RWPE2 (cell line): ENCODE measurements around the gene GSTT2B.
"Not testable (repeated sequence)": the region's sequence is repeated elsewhere in the genome, so short reads cannot be mapped to it uniquely, and the experiment has no call there.

Experiments used
- ATAC-seq: fragments of 200-7000 bp; cut with Tn5 transposase; 3 replicates; pipeline ENCODE4 v1.9.1; 2021; ENCODE audit warnings: low read depth
- DNase-seq: peaks from one replicate; pipeline ENCODE4 v3.0.0-alpha.2; 2020; ENCODE audit warnings: low spot score
- H3K27ac ChIP-seq: fragments of 450-650 bp; 2 replicates; pipeline ENCODE4 v1.5.1; 2017; ENCODE audit warnings: mild to moderate bottlenecking; ENCODE audit not compliant: poor library complexity, severe bottlenecking
- H3K27me3 ChIP-seq: fragments of 250-450 bp; sonication (Bioruptor Pico); 2 replicates; pipeline ENCODE4 v1.5.1; 2021; ENCODE audit warnings: mild to moderate bottlenecking, moderate library complexity; ENCODE audit not compliant: insufficient read depth, poor library complexity, severe bottlenecking
- H3K36me3 ChIP-seq: fragments of 250-450 bp; sonication (Bioruptor Pico); 2 replicates; pipeline ENCODE4 v1.5.1; 2020; ENCODE audit warnings: low read depth, mild to moderate bottlenecking, moderate library complexity
- H3K4me1 ChIP-seq: fragments of 250-450 bp; sonication (Bioruptor Pico); 2 replicates; pipeline ENCODE4 v1.5.1; 2021; ENCODE audit warnings: mild to moderate bottlenecking, moderate library complexity; ENCODE audit not compliant: insufficient read depth, poor library complexity, severe bottlenecking
- H3K4me3 ChIP-seq: fragments of 250-450 bp; sonication (Bioruptor Pico); 2 replicates; pipeline ENCODE4 v1.5.1; 2021; ENCODE audit warnings: mild to moderate bottlenecking, moderate library complexity; ENCODE audit not compliant: severe bottlenecking
- H3K9me3 ChIP-seq: fragments of 250-450 bp; sonication (Bioruptor Pico); 2 replicates; pipeline ENCODE4 v1.5.1; 2021; ENCODE audit warnings: mild to moderate bottlenecking, moderate library complexity; ENCODE audit not compliant: severe bottlenecking
- CTCF ChIP-seq: fragments of 450-650 bp; IDR thresholded peaks from one replicate; pipeline ENCODE4 v1.5.1; 2017; ENCODE audit warnings: mild to moderate bottlenecking, moderate library complexity; ENCODE audit not compliant: poor library complexity, severe bottlenecking

The GSTT2B gene

DNA sequence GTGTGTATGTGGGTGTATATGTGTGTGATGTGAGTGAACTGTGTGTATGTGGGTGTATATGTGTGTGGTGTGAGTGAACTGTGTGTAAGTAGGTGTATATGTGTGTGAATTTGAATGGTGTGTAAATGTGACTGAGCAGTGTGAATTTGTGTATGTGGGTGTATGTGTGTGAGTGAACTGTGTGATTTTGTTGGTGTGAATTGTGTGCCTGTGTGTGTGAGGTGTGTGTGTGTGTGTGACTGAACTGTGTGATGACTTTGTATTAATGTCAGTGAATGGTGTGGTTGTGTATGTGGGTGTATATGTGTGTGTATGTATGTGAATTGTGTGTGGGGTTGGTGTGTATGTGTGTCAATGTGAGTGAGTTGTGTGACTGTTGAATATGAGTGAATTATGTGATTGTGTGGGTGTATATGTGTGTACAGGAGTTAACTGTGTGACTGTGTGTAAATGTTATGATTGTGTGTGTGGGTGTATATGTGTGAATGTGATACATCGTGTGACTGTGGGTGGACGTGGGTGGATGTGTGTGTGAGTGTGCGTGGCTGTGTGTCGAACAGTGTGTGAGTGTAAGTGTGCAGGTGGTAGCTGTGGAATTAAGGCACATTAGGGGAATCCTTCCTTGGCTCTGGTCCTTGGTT, 25.7 kb upstream of the GSTT2B start:
- not testable (repeated sequence) for H3K4me3 ChIP-seq, H3K9me3 ChIP-seq, DNase-seq, H3K27me3 ChIP-seq, H3K4me1 ChIP-seq, ATAC-seq, H3K36me3 ChIP-seq, H3K27ac ChIP-seq

DNA sequence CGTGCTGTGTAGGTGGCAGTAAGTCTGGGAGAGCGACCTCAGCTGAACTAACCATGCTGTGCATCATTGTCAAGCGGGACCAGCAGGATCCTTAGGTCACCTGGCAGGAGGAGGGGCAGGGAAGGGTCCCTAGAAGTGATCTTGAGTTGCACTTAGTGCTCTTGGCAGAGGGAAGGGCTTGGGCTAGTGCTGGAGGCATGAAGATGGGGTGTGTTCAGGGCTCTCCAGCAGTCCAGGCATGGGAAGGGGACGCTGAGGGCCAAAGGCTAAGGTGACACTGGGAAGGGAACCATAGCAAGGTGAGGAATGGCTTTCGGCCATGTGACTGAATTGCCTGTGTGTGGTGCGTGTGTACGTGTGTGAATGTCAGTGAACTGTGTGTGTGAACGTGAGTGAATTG, 25.1 kb upstream of the GSTT2B start:
- H3K9me3 ChIP-seq, H3K27ac ChIP-seq, H3K27me3 ChIP-seq, ATAC-seq, DNase-seq, H3K4me1 ChIP-seq, H3K36me3 ChIP-seq, H3K4me3 ChIP-seq: not testable (repeated sequence)

GRCh38 chr22:23984430-23984829, 23.4 kb upstream of the GSTT2B start:
- no peak overlapping the region for H3K4me3 ChIP-seq
- ATAC-seq, result peak; percentile 63; the same call in 2 of the 3 replicates
- no peak for DNase-seq
- H3K27me3 ChIP-seq, result no peaks in the 10 kb centered on the region
- TF ChIP-seq CTCF, result peak; percentile 56
- no peaks in the 10 kb centered on the region for H3K9me3 ChIP-seq
- no peaks in the 10 kb centered on the region for H3K36me3 ChIP-seq
- no peak overlapping the region for H3K27ac ChIP-seq
- H3K4me1 ChIP-seq, result no peaks in the 10 kb centered on the region

DNA sequence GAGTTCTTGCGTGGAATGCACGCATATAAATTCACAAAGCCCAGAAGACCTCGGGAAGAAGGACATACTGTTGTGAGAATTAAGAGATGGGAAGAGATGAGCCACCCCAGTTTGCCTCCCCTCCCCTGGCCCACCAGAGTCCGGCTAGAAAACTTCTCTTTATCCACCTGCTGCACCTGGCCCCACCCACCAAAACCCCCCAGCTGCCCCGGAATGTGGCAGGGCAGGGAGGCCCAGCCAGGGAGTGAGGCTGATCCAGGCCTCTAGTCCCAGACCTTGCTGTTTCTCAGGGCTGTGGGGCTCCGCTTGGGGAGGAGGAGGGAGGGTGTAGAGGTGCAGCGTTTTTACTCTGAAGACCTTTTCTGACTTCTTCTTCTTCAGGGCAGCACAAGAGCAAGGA, 19.6 kb upstream of the GSTT2B start:
- ATAC-seq, DNase-seq, H3K4me1 ChIP-seq, H3K27ac ChIP-seq, H3K36me3 ChIP-seq, H3K4me3 ChIP-seq, H3K27me3 ChIP-seq, H3K9me3 ChIP-seq: not testable (repeated sequence)

DNA sequence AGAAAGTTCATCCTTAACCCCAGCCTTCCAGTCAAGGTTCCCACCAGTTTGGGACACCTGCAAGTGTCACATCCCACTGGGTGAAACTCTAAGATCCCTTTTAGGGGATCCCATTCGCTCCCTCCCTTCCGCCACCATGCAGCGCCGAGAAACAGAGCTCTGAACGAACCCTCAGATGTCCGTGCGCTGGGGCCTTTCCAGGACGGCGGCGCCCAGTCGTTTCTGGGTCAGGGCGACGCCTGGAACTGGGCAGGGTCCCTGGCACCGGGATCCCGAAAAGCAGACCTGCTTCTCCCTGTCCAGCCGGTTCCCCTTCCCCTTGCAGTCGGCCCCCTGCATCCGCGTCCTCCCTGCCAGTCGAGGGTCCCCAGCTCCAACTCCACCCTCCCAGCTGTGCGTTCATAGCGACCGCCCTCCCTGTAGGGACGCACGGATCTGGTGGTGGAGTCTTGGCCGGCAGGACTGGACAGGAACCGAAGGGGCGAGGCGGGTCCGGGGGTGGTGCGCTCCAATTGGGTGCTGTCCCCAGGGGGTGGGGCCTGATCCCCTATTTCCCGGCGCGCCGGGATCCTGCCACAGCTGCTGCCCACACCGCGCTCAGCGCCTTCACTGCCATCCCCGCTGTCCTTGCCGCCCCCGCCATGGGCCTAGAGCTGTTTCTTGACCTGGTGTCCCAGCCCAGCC, 18.7 kb upstream of the GSTT2B start, which contains the start of gene GSTT2:
Gene GSTT2, plus strand, starts transcription at position 578 of the 684 bp plus-strand sequence.
- H3K27ac ChIP-seq, DNase-seq, H3K4me3 ChIP-seq, H3K9me3 ChIP-seq, H3K27me3 ChIP-seq, H3K36me3 ChIP-seq, H3K4me1 ChIP-seq: not testable (repeated sequence)
- peak; percentile 88 for ATAC-seq

DNA sequence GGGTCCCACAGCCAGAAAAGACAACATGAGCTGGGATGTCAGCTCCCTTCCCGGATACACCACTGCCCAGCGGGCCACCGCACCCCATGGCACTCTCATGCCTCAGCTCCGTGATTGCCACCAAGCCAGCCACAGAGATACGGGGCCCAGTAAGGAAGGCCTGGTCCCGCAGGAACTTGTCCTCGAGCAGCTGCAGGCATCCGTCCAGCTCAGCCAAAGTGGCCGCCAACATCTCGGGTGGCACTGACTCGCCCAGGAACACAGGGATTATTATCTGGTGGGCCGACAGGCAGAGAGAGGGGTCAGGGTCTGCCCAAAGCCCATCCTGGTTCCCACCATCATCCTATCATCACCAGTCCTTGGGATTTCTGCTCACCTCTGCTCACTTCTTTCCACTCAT, 16.3 kb upstream of the GSTT2B start:
- not testable (repeated sequence) for DNase-seq, H3K36me3 ChIP-seq, ATAC-seq

DNA sequence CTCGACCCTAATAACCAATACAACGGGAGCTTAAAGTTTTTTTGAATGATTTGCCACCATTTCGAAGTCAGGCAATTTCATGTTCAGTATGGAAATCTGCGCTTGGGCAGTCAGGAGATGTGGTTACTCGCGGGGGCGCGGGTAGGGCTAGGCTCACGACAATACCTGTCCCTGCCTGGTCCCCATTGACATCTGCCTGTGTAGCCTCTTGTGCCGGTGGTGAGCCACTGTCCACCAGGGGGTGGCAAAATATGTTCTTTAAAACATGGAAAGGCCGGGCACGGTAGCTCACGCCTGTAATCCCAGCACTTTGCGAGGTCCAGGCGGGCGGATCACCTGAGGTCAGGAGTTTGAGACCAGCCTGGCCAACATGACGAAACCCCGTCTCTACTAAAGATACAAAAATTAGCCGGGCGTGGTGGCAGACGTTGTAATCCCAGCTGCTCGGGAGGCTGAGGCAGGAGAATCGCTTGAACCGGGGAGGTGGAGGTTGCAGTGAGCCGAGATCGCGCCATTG, 13.9 kb upstream of the GSTT2B start:
- not testable (repeated sequence) for H3K4me3 ChIP-seq, H3K4me1 ChIP-seq, DNase-seq, H3K9me3 ChIP-seq, H3K27ac ChIP-seq, H3K27me3 ChIP-seq
- ATAC-seq, result peak; percentile 52
- H3K36me3 ChIP-seq, result peaks cover 21% of the 10 kb centered on the region

More for the DNA sequence above, 16.3 kb upstream of the GSTT2B start:
- H3K9me3 ChIP-seq, H3K27ac ChIP-seq, H3K4me3 ChIP-seq, H3K27me3 ChIP-seq, H3K4me1 ChIP-seq: not testable (repeated sequence)

DNA sequence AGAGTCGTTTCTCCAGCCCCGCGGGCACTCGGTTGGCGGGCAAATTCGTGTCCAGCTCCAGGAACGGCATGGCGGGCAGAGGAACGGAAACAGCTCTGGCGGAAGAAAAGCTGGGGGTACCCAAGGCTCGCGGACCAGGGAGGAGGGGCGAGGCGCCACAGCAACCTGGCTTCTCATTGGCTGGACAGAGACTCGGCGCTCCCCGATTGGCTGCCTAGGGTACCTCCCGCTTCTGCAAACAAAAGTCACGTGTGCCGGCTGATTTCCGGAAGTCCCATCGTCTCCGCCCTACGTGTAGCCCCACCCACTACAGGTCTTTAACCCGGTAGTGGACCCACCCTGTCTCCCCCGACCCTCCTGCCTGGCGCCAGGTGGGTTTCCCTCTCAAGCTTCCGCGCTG, 13.3 kb upstream of the GSTT2B start, which contains the start of gene DDT:
Gene DDT, minus strand, starts transcription at position 97 of the 400 bp plus-strand sequence. Its CDS starts 27 bp downstream, at position 70.
- ATAC-seq, result peak; percentile 89
- not testable (repeated sequence) for H3K27ac ChIP-seq, H3K4me3 ChIP-seq, H3K9me3 ChIP-seq, H3K27me3 ChIP-seq, H3K4me1 ChIP-seq, DNase-seq
- H3K36me3 ChIP-seq, result peaks cover 24% of the 10 kb centered on the region

DNA sequence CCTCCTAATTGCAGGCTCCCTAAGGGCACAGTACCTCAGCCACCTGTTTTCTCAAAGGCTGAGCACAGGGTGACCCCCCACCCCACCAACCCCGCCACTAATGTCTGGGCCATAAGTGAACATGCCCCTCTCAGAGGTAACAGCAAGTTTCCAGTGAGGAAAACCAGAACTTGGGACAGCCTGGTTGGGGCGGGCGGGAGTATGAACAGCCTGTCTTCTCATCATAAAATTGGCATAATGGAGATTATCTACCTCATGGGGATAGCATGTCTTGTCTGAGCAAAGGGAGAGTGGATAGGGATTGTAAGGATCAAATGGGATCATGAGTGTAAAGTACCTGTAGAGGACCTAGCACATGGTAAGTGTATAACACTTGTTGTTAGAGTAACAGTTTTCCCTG, 10.9 kb upstream of the GSTT2B start:
- not testable (repeated sequence) for H3K4me3 ChIP-seq, ATAC-seq

More for the DNA sequence above, 10.9 kb upstream of the GSTT2B start:
- H3K9me3 ChIP-seq, H3K27ac ChIP-seq, H3K27me3 ChIP-seq, H3K4me1 ChIP-seq, DNase-seq: not testable (repeated sequence)
- peaks cover 27% of the 10 kb centered on the region for H3K36me3 ChIP-seq
